B cell (primary cell): ENCODE measurements around the gene ABCD1. TPM values are rescaled to one million over a fixed set of nuclear protein-coding genes. Genes with fewer than 3 reads are reported as not detected.

Experiments
- ATAC-seq: fragments of 200-7000 bp; cut with Tn5 transposase; one replicate; pipeline ENCODE4 v1.10.0; 2021; ENCODE audit warnings: low read depth, mild to moderate bottlenecking, moderate number of reproducible peaks, moderate library complexity
- CTCF ChIA-PET: fragments of 350-600 bp; sonication (Branson Sonifier 250); formaldehyde crosslinking; loops from one replicate; lab custom pipeline; 2021; ENCODE audit warnings: antibody characterized with exemption, inconsistent platforms; lab: Charles Lee
- POLR2A ChIA-PET: fragments of 350-600 bp; sonication (Branson Sonifier 250); formaldehyde crosslinking; loops from one replicate; lab custom pipeline; 2021; ENCODE audit warnings: antibody characterized with exemption; lab: Charles Lee
- DNase-seq: peaks from one replicate; pipeline ENCODE4 v3.0.0; 2013
- H2AFZ ChIP-seq: 2 replicates; pipeline ENCODE4 v1.6.1; 2012; ENCODE audit warnings: mild to moderate bottlenecking, low read depth, low read length; ENCODE audit not compliant: insufficient read depth, poor library complexity, severe bottlenecking
- H3K27ac ChIP-seq, 2 donors: 1 replicate in 1 of 2; 2 replicates in 1 of 2; pipeline ENCODE4 v1.5.1; 2012 to 2013; ENCODE audit warnings: low read length in 2 of 2, mild to moderate bottlenecking in 2 of 2, moderate library complexity in 1 of 2
- H3K27me3 ChIP-seq, 4 experiments: fragments of 200-600 bp in 1 of 4; sonication (generic) in 1 of 4; replicated peaks in 1 of 4; 1 replicate in 2 of 4; 2 replicates in 2 of 4; pipeline versions ENCODE4 v1.6.1 to v1.7.0; 2013 to 2016; ENCODE audit warnings: low read length in 3 of 4, mild to moderate bottlenecking in 2 of 4, mixed read lengths in 1 of 4, moderate library complexity in 1 of 4; ENCODE audit not compliant: insufficient read depth in 4 of 4, control insufficient read depth in 3 of 4; ENCODE audit errors: control extremely low read depth in 1 of 4
- H3K36me3 ChIP-seq, 2 experiments: replicated peaks in 1 of 2; 1 replicate in 1 of 2; 2 replicates in 1 of 2; pipeline versions ENCODE4 v1.6.1 to v1.7.1; 2013; ENCODE audit warnings: low read length in 1 of 2; ENCODE audit not compliant: insufficient read depth in 2 of 2, control insufficient read depth in 1 of 2; ENCODE audit errors: control extremely low read depth in 1 of 2, extremely low read depth in 1 of 2
- H3K4me1 ChIP-seq, 2 donors: fragments of 200-600 bp in 1 of 2; sonication (generic) in 1 of 2; 1 replicate in 1 of 2; 2 replicates in 1 of 2; pipeline versions ENCODE4 v1.5.1 to v1.6.1; 2013 to 2017; ENCODE audit warnings: low read length in 2 of 2; ENCODE audit not compliant: control insufficient read depth in 2 of 2, insufficient read depth in 2 of 2
- H3K4me2 ChIP-seq: replicated peaks from 2 replicates; pipeline ENCODE3; 2012; ENCODE audit warnings: mild to moderate bottlenecking, low read depth, low read length; ENCODE audit not compliant: poor library complexity, severe bottlenecking
- H3K4me3 ChIP-seq, 5 experiments: fragments of 200-600 bp in 1 of 5; sonication (generic) in 1 of 5; 1 replicate in 3 of 5; 2 replicates in 2 of 5; pipeline versions ENCODE4 v1.5.1 to v1.7.0; 2011 to 2016; ENCODE audit warnings: low read length in 4 of 5, mild to moderate bottlenecking in 4 of 5, low read depth in 2 of 5, control low read depth in 1 of 5, moderate library complexity in 1 of 5; ENCODE audit not compliant: insufficient read depth in 1 of 5; ENCODE audit errors: control extremely low read depth in 1 of 5, extremely low read depth in 1 of 5
- H3K79me2 ChIP-seq: fragments of 200-600 bp; sonication (generic); one replicate; pipeline ENCODE4 v1.6.0; 2016; ENCODE audit warnings: low read length; ENCODE audit not compliant: control insufficient read depth, insufficient read depth
- H3K9ac ChIP-seq: fragments of 200-600 bp; sonication (generic); 2 replicates; pipeline ENCODE4 v1.6.1; 2017; ENCODE audit warnings: mild to moderate bottlenecking, low read length, moderate library complexity
- H3K9me3 ChIP-seq, 3 donors: one replicate each; pipeline versions ENCODE4 v1.6.1 to v1.7.1; 2013; ENCODE audit warnings: low read length in 2 of 3; ENCODE audit not compliant: control insufficient read depth in 2 of 3, insufficient read depth in 1 of 3; ENCODE audit errors: control extremely low read depth in 1 of 3
- H4K20me1 ChIP-seq: 2 replicates; pipeline ENCODE4 v1.6.0; 2012; ENCODE audit warnings: mild to moderate bottlenecking, low read length; ENCODE audit not compliant: insufficient read depth, control insufficient read depth, poor library complexity, severe bottlenecking
- H3K27ac Mint-ChIP-seq: one replicate; pipeline ENCODE4 v1.8.0; 2021; ENCODE audit warnings: mixed read lengths
- H3K27me3 Mint-ChIP-seq: one replicate; pipeline ENCODE4 v1.8.0; 2021; ENCODE audit warnings: mixed read lengths
- H3K4me1 Mint-ChIP-seq: one replicate; pipeline ENCODE4 v1.8.0; 2021; ENCODE audit warnings: mixed read lengths
- H3K4me3 Mint-ChIP-seq: one replicate; pipeline ENCODE4 v1.8.0; 2021; ENCODE audit warnings: mixed read lengths
- H3K9me3 Mint-ChIP-seq: one replicate; pipeline ENCODE4 v1.8.0; 2022; ENCODE audit warnings: mixed read lengths; ENCODE audit not compliant: insufficient read depth
- CTCF ChIP-seq: fragments of 200-600 bp; IDR thresholded peaks from one replicate; pipeline ENCODE4 v1.8.0; 2022; ENCODE audit warnings: antibody characterized with exemption, mild to moderate bottlenecking
- EZH2 ChIP-seq: IDR thresholded peaks from 2 replicates; pipeline ENCODE4 v1.6.1; 2012; ENCODE audit warnings: borderline replicate concordance, low read depth, mild to moderate bottlenecking, moderate library complexity, low read length; ENCODE audit not compliant: insufficient read depth, poor library complexity, severe bottlenecking
- WGBS: methylation state at CpG from one replicate; pipeline ENCODE4 v1.1.5; 2013; ENCODE audit warnings: missing lambda C conversion rate; ENCODE audit not compliant: insufficient coverage; 5-methylcytosine and 5-hydroxymethylcytosine counted together
- intact Hi-C: fragments of 100-400 bp; cut with micrococcal nuclease; formaldehyde crosslinking; loops from one replicate; pipeline ENCODE4 v1.10.0; 2022
- polyA plus RNA-seq: library from polyadenylated mRNA; depleted of rRNA; stranded (reverse); fragments of >200 nt; gene quantifications from 2 replicates; pipeline ENCODE4 v1.2.3, GENCODE V29; 2012
- total RNA-seq, 2 donors: library from RNA; stranded (reverse); fragments of 120-200 nt in 1 of 2; gene quantifications; 1 replicate in 1 of 2; 2 replicates in 1 of 2; pipeline versions ENCODE4 v1.2.3 to v1.2.4, GENCODE V29; 2013 to 2022

ABCD1 gene
- total and polyA plus RNA-seq, 2 donors (not counting 1 experiment from before 2014, with no cell fraction given), result 9.7 to 12.2 TPM

GRCh38 chrX:153700376-153700945 is 24.2 kb upstream of the ABCD1 start:
- intact Hi-C loops, result no loop called here
- peaks cover 0 to 16% of the 10 kb centered on the region in 2 experiments for H3K36me3 ChIP-seq
- ChIA-PET POLR2A (no interaction called here), CTCF (no interaction called here)
- no peaks in the 10 kb centered on the region for H3K4me1 Mint-ChIP-seq
- H3K9ac ChIP-seq, result no peak overlapping the region
- no peak overlapping the region for H3K4me3 ChIP-seq
- ATAC-seq (no peak), DNase-seq (no peak)
- H3K4me1 ChIP-seq, result no peaks in the 10 kb centered on the region
- WGBS, result 89% methylated on average over 5 of the region's 15 CpGs
- H3K79me2 ChIP-seq, result no peaks in the 10 kb centered on the region
- H3K27ac ChIP-seq, result no peak overlapping the region
- no peak overlapping the region for H3K27ac Mint-ChIP-seq
- H2AFZ ChIP-seq, result no peak overlapping the region
- no peak overlapping the region for H3K4me3 Mint-ChIP-seq
- TF ChIP-seq EZH2 (no peak), CTCF (no peak)
- no peak overlapping the region for H3K4me2 ChIP-seq
- H3K9me3 ChIP-seq, result no peaks in the 10 kb centered on the region
- peaks cover 19% of the 10 kb centered on the region for H4K20me1 ChIP-seq
- H3K27me3 ChIP-seq, result no peaks in the 10 kb centered on the region
- H3K9me3 Mint-ChIP-seq, result no peaks in the 10 kb centered on the region
- H3K27me3 Mint-ChIP-seq, result no peaks in the 10 kb centered on the region

- no peak overlapping the region for H3K9ac ChIP-seq
- Mint-ChIP-seq H3K4me3 (no peak overlapping the region), H3K27me3 (no peaks in the 10 kb centered on the region), H3K9me3 (no peaks in the 10 kb centered on the region), H3K4me1 (no peaks in the 10 kb centered on the region), H3K27ac (no peak overlapping the region)
- no peak overlapping the region for H3K4me2 ChIP-seq
- DNase-seq (no peak), ATAC-seq (no peak)
- no peaks in the 10 kb centered on the region for H3K79me2 ChIP-seq
- TF ChIP-seq CTCF (no peak), EZH2 (no peak)
- no peaks in the 10 kb centered on the region for H3K9me3 ChIP-seq
- peaks cover 0 to 16% of the 10 kb centered on the region in 2 experiments for H3K36me3 ChIP-seq
- intact Hi-C loops, result no loop called here
- no peak overlapping the region for H3K27ac ChIP-seq
- no peak overlapping the region for H3K4me3 ChIP-seq
- CTCF ChIA-PET, result no interaction called here
- H4K20me1 ChIP-seq, result peaks cover 22% of the 10 kb centered on the region
- no peaks in the 10 kb centered on the region for H3K27me3 ChIP-seq
- no peaks in the 10 kb centered on the region for H3K4me1 ChIP-seq
- WGBS, result 100% methylated on average over 1 of the region's 6 CpGs
- H2AFZ ChIP-seq, result no peak overlapping the region
- POLR2A ChIA-PET, result no interaction called here
Measured at GRCh38 chrX:153700967-153701366, 23.7 kb upstream of the ABCD1 start.
